HEK293 (cell line): ENCODE measurements around the gene RBM17.

ENCODE experiments used
- KLF10 ChIP-seq: fragments of 450-650 bp; IDR thresholded peaks from 2 replicates; pipeline ENCODE4 v1.5.1; 2018; ENCODE audit warnings: missing biosample characterization, mild to moderate bottlenecking, missing genetic modification characterization
- KLF9 ChIP-seq: fragments of 450-650 bp; formaldehyde crosslinking; IDR thresholded peaks from 2 replicates; pipeline ENCODE4 v1.5.1; 2016; ENCODE audit warnings: missing biosample characterization, missing genetic modification characterization, low read depth
- PRDM1 ChIP-seq: fragments of 450-650 bp; formaldehyde crosslinking; IDR thresholded peaks from 2 replicates; pipeline ENCODE4; 2016; ENCODE audit warnings: missing biosample characterization, missing genetic modification characterization
- SCRT2 ChIP-seq: fragments of 450-650 bp; formaldehyde crosslinking; IDR thresholded peaks from 2 replicates; pipeline ENCODE4 v1.5.1; 2016; ENCODE audit warnings: missing biosample characterization, missing genetic modification characterization
- SETDB1 ChIP-seq: IDR thresholded peaks from one replicate; pipeline ENCODE4 v1.6.1; 2017; ENCODE audit warnings: mild to moderate bottlenecking, low read length, moderate library complexity, mixed read lengths; ENCODE audit not compliant: insufficient read length
- SP2 ChIP-seq: fragments of 450-650 bp; formaldehyde crosslinking; IDR thresholded peaks from 2 replicates; pipeline ENCODE4 v1.5.1; 2016; ENCODE audit warnings: missing biosample characterization, missing genetic modification characterization
- SP3 ChIP-seq: fragments of 450-650 bp; formaldehyde crosslinking; IDR thresholded peaks from 2 replicates; pipeline ENCODE4 v1.5.1; 2016; ENCODE audit warnings: missing biosample characterization, missing genetic modification characterization
- YY2 ChIP-seq: fragments of 450-650 bp; formaldehyde crosslinking; IDR thresholded peaks from 2 replicates; pipeline ENCODE4 v1.5.1; 2016; ENCODE audit warnings: missing biosample characterization, missing genetic modification characterization
- ZBTB17 ChIP-seq: fragments of 450-650 bp; formaldehyde crosslinking; IDR thresholded peaks from 2 replicates; pipeline ENCODE4 v1.5.1; 2016; ENCODE audit warnings: missing biosample characterization, missing genetic modification characterization
- ZBTB20 ChIP-seq: fragments of 450-650 bp; formaldehyde crosslinking; IDR thresholded peaks from 2 replicates; pipeline ENCODE4 v1.5.1; 2016; ENCODE audit warnings: missing biosample characterization, missing genetic modification characterization
- ZNF112 ChIP-seq: fragments of 450-650 bp; formaldehyde crosslinking; IDR thresholded peaks from 2 replicates; pipeline ENCODE4 v1.5.0; 2017; ENCODE audit warnings: missing biosample characterization, missing genetic modification characterization
- ZNF114 ChIP-seq: fragments of 450-650 bp; formaldehyde crosslinking; IDR thresholded peaks from 2 replicates; pipeline ENCODE4 v1.5.0; 2017; ENCODE audit warnings: missing biosample characterization, missing genetic modification characterization
- ZNF169 ChIP-seq: fragments of 450-650 bp; formaldehyde crosslinking; IDR thresholded peaks from 2 replicates; pipeline ENCODE4 v1.5.1; 2016; ENCODE audit warnings: missing biosample characterization, missing genetic modification characterization
- ZNF211 ChIP-seq: fragments of 450-650 bp; formaldehyde crosslinking; IDR thresholded peaks from 2 replicates; pipeline ENCODE4 v1.5.1; 2016; ENCODE audit warnings: low read depth, missing biosample characterization, missing genetic modification characterization
- ZNF214 ChIP-seq: fragments of 450-650 bp; formaldehyde crosslinking; IDR thresholded peaks from 2 replicates; pipeline ENCODE4 v1.5.1; 2017; ENCODE audit warnings: missing biosample characterization, mild to moderate bottlenecking, missing genetic modification characterization, borderline replicate concordance
- ZNF24 ChIP-seq: fragments of 450-650 bp; formaldehyde crosslinking; IDR thresholded peaks from 2 replicates; pipeline ENCODE4 v1.5.1; 2016; ENCODE audit warnings: missing biosample characterization, missing genetic modification characterization
- ZNF248 ChIP-seq: fragments of 450-650 bp; formaldehyde crosslinking; IDR thresholded peaks from 2 replicates; pipeline ENCODE4 v1.5.1; 2017; ENCODE audit warnings: missing biosample characterization, missing genetic modification characterization
- ZNF324 ChIP-seq: fragments of 450-650 bp; formaldehyde crosslinking; IDR thresholded peaks from 2 replicates; pipeline ENCODE4 v1.5.1; 2016; ENCODE audit warnings: missing biosample characterization, missing genetic modification characterization
- ZNF423 ChIP-seq: fragments of 450-650 bp; formaldehyde crosslinking; IDR thresholded peaks from 2 replicates; pipeline ENCODE4 v1.5.1; 2016; ENCODE audit warnings: missing biosample characterization, missing genetic modification characterization
- ZNF571 ChIP-seq: fragments of 450-650 bp; formaldehyde crosslinking; IDR thresholded peaks from 2 replicates; pipeline ENCODE4 v1.5.0; 2017; ENCODE audit warnings: missing biosample characterization, missing genetic modification characterization
- ZNF645 ChIP-seq: fragments of 450-650 bp; formaldehyde crosslinking; IDR thresholded peaks from 2 replicates; pipeline ENCODE4; 2016; ENCODE audit warnings: missing biosample characterization, missing genetic modification characterization
- ZNF747 ChIP-seq: fragments of 450-650 bp; formaldehyde crosslinking; IDR thresholded peaks from 2 replicates; pipeline ENCODE4 v1.5.1; 2016; ENCODE audit warnings: missing biosample characterization, missing genetic modification characterization
- ZNF837 ChIP-seq: fragments of 450-650 bp; formaldehyde crosslinking; IDR thresholded peaks from 2 replicates; pipeline ENCODE4 v1.5.1; 2016; ENCODE audit warnings: missing biosample characterization, missing genetic modification characterization
- TF ChIP-seq, protein P1 (sequence below): fragments of 450-650 bp; formaldehyde crosslinking; IDR thresholded peaks from 2 replicates; pipeline ENCODE4 v1.5.1; 2016; ENCODE audit warnings: missing biosample characterization, missing genetic modification characterization
- TF ChIP-seq, protein P2 (sequence below): fragments of 450-650 bp; IDR thresholded peaks from 2 replicates; pipeline ENCODE4 v1.5.1; 2018; ENCODE audit warnings: missing biosample characterization, mild to moderate bottlenecking, missing genetic modification characterization
- TF ChIP-seq, protein P3 (sequence below): fragments of 450-650 bp; formaldehyde crosslinking; IDR thresholded peaks from 2 replicates; pipeline ENCODE4 v1.5.1; 2016; ENCODE audit warnings: missing biosample characterization, missing genetic modification characterization, borderline replicate concordance
- TF ChIP-seq, protein P4 (sequence below): fragments of 450-650 bp; formaldehyde crosslinking; IDR thresholded peaks from 2 replicates; pipeline ENCODE4 v1.5.1; 2016; ENCODE audit warnings: missing biosample characterization, missing genetic modification characterization

Gene RBM17

GRCh38 chr10:6163364-6164270 lies 74.8 kb downstream of the RBM17 start (continued):
- TF ChIP-seq, protein P1, sequence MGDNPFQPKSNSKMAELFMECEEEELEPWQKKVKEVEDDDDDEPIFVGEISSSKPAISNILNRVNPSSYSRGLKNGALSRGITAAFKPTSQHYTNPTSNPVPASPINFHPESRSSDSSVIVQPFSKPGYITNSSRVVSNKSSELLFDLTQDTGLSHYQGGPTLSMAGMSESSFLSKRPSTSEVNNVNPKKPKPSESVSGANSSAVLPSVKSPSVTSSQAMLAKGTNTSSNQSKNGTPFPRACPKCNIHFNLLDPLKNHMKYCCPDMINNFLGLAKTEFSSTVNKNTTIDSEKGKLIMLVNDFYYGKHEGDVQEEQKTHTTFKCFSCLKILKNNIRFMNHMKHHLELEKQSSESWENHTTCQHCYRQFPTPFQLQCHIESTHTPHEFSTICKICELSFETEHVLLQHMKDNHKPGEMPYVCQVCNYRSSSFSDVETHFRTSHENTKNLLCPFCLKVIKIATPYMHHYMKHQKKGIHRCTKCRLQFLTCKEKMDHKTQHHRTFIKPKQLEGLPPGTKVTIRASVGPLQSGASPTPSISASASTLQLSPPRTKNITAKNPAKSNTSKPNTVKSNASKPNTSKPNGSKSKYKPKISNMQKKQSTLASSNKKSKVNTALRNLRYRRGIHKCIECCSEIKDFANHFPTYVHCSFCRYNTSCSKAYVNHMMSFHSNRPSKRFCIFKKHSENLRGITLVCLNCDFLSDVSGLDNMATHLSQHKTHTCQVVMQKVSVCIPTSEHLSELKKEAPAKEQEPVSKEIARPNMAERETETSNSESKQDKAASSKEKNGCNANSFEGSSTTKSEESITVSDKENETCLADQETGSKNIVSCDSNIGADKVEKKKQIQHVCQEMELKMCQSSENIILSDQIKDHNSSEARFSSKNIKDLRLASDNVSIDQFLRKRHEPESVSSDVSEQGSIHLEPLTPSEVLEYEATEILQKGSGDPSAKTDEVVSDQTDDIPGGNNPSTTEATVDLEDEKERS (tag by site-specific recombination), result no peak
- TF ChIP-seq ZNF24 (tag by site-specific recombination) (no peak), ZNF423 (no peak), ZNF112 (tag by site-specific recombination) (no peak), SP3 (tag by site-specific recombination) (peak; percentile 36; the same call in 1 of the 2 replicates), SETDB1 (no peak), KLF9 (tag by site-specific recombination) (peak; percentile 75), ZNF248 (tag by site-specific recombination) (no peak), ZNF211 (tag by site-specific recombination) (no peak), ZBTB20 (tag by site-specific recombination) (peak; percentile 100), ZBTB17 (tag by site-specific recombination) (peak; percentile 39; the same call in 1 of the 2 replicates), ZNF747 (tag by site-specific recombination) (no peak), ZNF571 (no peak), ZNF214 (no peak), SP2 (tag by site-specific recombination) (peak; percentile 28), ZNF169 (no peak), ZNF114 (tag by site-specific recombination) (no peak), SCRT2 (tag by site-specific recombination) (no peak), PRDM1 (tag by site-specific recombination) (no peak), YY2 (no peak), ZNF837 (tag by site-specific recombination) (no peak), KLF10 (tag by site-specific recombination) (peak; percentile 87), ZNF645 (no peak), ZNF324 (tag by site-specific recombination) (peak; percentile 63; the same call in 1 of the 2 replicates)
- TF ChIP-seq, protein P2, sequence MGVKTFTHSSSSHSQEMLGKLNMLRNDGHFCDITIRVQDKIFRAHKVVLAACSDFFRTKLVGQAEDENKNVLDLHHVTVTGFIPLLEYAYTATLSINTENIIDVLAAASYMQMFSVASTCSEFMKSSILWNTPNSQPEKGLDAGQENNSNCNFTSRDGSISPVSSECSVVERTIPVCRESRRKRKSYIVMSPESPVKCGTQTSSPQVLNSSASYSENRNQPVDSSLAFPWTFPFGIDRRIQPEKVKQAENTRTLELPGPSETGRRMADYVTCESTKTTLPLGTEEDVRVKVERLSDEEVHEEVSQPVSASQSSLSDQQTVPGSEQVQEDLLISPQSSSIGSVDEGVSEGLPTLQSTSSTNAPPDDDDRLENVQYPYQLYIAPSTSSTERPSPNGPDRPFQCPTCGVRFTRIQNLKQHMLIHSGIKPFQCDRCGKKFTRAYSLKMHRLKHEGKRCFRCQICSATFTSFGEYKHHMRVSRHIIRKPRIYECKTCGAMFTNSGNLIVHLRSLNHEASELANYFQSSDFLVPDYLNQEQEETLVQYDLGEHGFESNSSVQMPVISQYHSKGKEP (tag by site-specific recombination), result no peak
- TF ChIP-seq, protein P3, sequence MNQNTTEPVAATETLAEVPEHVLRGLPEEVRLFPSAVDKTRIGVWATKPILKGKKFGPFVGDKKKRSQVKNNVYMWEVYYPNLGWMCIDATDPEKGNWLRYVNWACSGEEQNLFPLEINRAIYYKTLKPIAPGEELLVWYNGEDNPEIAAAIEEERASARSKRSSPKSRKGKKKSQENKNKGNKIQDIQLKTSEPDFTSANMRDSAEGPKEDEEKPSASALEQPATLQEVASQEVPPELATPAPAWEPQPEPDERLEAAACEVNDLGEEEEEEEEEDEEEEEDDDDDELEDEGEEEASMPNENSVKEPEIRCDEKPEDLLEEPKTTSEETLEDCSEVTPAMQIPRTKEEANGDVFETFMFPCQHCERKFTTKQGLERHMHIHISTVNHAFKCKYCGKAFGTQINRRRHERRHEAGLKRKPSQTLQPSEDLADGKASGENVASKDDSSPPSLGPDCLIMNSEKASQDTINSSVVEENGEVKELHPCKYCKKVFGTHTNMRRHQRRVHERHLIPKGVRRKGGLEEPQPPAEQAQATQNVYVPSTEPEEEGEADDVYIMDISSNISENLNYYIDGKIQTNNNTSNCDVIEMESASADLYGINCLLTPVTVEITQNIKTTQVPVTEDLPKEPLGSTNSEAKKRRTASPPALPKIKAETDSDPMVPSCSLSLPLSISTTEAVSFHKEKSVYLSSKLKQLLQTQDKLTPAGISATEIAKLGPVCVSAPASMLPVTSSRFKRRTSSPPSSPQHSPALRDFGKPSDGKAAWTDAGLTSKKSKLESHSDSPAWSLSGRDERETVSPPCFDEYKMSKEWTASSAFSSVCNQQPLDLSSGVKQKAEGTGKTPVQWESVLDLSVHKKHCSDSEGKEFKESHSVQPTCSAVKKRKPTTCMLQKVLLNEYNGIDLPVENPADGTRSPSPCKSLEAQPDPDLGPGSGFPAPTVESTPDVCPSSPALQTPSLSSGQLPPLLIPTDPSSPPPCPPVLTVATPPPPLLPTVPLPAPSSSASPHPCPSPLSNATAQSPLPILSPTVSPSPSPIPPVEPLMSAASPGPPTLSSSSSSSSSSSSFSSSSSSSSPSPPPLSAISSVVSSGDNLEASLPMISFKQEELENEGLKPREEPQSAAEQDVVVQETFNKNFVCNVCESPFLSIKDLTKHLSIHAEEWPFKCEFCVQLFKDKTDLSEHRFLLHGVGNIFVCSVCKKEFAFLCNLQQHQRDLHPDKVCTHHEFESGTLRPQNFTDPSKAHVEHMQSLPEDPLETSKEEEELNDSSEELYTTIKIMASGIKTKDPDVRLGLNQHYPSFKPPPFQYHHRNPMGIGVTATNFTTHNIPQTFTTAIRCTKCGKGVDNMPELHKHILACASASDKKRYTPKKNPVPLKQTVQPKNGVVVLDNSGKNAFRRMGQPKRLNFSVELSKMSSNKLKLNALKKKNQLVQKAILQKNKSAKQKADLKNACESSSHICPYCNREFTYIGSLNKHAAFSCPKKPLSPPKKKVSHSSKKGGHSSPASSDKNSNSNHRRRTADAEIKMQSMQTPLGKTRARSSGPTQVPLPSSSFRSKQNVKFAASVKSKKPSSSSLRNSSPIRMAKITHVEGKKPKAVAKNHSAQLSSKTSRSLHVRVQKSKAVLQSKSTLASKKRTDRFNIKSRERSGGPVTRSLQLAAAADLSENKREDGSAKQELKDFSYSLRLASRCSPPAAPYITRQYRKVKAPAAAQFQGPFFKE, result no peak
- TF ChIP-seq, protein P4, sequence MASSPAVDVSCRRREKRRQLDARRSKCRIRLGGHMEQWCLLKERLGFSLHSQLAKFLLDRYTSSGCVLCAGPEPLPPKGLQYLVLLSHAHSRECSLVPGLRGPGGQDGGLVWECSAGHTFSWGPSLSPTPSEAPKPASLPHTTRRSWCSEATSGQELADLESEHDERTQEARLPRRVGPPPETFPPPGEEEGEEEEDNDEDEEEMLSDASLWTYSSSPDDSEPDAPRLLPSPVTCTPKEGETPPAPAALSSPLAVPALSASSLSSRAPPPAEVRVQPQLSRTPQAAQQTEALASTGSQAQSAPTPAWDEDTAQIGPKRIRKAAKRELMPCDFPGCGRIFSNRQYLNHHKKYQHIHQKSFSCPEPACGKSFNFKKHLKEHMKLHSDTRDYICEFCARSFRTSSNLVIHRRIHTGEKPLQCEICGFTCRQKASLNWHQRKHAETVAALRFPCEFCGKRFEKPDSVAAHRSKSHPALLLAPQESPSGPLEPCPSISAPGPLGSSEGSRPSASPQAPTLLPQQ (tag by site-specific recombination), result peak; percentile 73; the same call in 1 of the 2 replicates
